ENCODE data around the gene PLEKHA6.

The PLEKHA6 gene

DNA sequence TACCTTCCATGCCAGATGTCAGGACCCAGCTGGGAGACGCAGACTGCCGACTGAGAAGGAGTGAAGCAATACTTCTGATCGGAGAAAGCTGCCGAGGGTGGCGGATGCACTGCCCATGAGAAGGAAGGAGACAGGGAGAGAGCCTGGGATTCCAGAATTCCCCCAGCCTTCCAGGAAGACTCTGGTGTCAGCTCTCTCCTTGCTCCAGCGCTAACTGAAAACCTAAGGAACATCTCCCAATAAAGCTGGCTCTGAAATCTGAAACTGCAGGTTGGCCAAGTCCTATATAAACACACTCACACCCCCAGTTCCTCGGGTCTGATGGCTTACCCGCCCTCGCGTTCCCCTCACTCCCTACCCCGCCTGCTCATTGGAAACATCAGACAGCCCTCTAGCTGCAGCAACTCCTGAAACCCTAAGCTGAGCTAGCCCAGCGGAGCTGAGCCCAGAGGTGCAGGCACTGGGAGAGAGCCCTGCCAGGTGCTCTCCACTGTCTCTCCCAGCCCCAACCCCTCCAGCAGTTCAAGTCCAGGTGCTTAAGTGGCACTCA lies 52.3 kb downstream of the PLEKHA6 start:
- no peak for DNase-seq

DNA sequence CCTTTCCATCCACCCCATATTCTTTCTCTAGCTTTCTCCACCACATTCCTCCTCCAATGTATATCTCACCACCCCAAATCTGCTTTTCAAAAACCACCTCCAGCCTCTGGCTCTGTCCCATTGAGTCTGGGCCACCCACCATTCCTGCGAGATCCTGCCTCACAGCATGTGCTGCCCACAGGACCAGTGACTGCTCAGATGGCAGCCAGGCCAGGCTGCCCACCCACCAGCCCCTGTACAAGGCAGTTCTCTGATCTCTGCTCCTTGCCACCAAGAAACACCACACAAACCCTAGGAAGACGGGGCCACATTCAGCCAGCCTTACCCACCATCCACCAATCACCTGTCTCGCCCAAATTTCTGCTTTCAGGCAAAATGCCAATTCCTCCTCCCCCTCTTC lies 53.7 kb downstream of the PLEKHA6 start:
- no peak for DNase-seq

DNA sequence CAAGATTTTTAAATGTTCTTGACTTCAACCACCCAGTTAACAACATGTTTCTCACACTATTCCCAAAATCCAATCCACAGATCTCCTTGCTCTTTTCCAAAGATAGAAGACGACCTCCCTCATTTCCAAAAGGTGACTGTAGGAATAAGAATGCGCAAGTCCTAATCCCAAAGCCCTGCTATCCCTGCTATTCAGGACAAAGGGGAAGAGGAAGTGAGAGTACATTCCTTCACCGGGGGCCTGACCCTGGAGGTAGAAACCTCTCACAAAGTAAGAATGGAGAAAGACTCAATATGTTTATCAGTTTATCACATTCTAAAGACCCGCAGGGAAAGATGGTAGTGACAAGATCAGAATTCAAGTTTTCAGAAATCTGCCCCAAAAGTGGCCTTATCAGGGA lies 55.7 kb downstream of the PLEKHA6 start:
- DNase-seq = no peak

DNA sequence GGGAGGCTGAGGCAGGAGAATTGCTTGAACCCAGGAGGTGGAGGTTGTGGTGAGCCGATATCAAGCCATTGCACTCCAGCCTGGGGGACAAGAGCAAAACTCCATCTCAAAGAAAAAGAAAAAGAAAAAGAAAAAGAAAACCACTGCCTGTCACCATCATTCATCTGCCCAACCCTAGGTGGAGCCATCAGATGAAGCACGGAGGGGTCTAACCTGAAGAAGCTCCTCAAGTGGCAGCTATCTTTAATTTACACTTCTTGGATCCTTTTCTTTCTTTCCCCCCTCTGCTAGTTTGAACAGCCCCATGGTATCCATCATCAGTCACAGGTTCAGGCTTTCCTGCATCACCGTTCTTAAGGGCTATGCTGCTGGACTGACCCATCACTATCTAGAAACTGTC lies 57.0 kb downstream of the PLEKHA6 start:
- DNase-seq = no peak

DNA sequence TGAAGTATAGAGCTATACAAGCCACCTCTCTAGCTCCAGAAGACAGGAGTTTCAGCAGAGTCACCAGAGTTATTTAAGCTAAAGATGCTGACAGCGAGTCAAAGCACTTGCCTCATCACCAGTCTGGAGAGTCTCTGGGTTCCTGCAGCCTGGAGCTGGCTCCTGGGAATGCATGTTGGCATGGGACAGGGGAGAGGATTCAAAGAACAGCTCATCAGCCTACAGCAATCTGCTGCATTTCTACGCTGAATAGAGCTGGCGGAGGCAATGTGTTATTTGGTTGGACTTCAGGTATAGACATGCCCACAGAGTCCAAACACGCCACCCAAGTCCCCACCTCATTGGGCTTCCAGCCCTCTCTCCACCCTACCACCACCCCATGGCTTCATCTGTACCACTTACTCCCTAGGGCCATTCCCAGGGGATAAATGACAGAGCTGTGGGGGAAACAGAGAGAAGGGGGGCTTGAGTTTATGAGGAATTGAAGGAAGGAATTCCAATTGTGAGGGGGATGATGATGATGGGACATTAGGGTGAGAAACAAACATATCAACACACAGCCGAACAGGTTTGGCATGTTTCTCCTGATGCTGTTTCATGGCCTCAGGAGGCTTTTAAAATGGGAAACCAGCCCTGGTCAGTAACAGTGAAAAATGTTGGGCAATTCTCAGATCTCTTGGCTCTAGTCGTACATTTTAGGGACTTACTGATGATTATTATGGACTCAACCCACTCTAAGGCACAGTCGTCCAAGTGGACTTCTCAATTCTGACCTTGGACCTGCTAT lies 58.4 kb downstream of the PLEKHA6 start:
- DNase-seq = no peak

DNA sequence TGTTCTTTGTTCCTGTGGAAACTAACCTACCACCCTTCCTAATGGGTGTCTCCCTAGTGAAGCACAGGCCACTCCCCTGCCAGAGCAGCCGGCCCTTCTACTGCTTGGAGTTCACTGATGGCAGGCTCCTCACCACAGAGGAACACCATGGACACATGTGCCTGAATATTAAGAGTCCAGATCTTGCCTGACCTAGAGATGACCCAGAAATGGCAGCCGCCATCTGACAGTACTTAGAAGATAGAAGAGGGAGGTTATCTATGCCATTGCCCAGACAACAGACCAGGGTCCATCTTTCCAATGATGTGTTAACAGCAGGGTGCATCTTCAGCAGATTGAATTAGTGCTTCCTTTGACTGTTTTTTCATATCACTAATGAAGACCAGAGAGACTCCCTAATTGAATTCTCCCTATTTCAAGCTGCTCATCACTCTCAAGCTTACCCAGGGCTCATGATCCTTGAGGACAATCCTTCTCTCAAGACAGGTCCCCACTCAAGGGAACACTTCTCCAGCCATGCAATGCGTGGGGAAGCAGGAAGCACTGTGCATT lies 59.8 kb downstream of the PLEKHA6 start:
- no peak for DNase-seq

DNA sequence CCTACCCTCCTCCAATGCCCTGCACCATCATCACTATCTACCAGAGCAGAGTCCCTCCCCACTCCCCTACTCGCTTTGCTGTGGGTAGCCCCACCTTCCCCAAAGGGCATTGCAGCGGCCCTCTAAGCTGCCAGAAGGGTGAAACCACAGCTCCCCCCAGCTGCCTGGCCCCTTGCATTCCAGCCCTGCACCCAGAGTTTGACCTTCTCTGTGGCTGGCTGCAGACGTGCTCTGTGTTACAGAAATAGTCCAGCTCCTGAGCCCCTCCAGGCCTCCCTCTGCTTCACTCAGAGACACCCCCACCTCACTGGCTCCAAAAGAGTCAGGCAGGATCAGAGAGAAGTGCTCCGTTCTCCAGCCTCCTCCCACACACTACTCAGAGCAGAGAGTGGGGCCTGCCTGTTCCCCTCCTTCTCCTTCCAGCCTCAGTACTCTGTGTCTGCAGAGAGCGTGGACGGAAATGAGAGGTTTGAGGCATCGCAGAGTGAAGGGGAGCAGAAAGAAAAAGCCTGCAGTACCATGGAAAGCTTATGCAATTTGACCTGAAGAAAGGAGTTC lies 63.2 kb downstream of the PLEKHA6 start:
- peak; percentile 49 for DNase-seq

DNA sequence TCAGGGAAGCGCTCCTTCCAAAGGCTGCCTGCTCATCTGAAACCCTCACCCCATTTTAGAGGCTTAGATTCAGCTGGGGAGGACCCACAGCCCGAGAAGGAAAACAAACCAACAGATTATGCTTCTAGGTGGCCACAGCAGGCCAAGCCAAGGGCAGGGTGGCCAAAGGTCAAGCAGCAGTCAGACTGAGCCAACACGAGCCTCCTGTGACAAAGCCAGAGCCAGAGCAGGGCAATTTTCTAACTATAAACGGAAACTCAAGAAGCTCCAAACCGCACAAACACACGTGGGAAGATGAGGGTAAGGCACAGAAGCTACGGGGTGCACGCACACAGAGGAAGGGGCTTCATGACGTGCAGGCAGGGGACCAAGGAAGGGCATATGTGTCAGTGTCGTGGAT lies 64.1 kb downstream of the PLEKHA6 start:
- no peak for DNase-seq

DNA sequence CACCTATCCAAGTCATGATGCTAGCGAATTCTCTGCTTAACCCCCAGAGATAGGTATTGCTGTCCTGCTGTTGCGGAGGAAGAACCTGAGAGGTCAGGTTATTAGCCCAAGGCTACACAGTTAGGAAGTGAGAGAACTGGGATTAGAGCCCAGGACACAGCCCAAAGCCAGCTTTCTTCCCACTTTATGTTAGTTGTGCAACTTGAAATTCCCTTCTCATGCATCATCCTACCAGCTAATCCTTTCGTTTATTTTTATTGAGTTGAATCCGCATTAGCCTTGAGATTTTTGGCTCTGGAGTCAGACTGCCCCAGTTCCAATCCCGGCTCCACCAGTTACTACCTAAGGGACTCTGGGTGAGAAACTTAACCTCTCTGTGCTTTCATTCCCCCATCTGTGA lies 65.4 kb downstream of the PLEKHA6 start:
- DNase-seq = no peak

DNA sequence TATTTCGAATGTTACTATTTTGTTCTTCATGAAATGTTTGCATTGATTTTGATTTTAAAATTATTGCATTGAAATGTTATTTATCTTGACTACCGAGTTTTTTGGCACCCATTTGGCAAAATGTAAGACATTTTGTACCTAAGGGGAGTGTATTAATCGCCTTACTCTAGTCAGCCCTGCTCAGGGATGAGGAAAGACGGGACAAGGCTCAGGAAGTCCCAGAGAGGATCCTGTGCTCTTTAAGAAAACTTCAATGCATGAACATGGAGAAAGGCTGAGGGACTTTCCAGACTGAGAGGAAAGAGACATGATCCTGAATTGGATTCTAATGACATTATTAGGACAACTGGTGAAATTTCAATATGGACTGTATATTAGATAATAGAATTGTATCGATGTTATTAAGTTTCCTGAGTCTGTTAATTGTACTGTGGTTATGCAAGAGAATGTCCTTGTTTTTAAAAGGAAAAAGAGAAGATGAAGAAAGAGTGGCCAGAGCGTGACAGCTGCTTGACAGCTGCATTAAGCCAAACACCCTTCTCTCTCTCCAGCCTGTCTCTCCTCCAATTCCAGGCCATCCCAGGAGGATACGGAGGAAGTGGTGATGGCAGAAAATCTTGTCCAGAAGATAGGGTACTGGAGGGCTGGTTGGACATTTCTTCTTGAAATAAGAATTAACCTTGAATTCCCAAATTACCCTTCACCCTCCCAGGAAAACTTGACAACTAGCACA lies 66.0 kb downstream of the PLEKHA6 start:
- no peak for DNase-seq

DNA sequence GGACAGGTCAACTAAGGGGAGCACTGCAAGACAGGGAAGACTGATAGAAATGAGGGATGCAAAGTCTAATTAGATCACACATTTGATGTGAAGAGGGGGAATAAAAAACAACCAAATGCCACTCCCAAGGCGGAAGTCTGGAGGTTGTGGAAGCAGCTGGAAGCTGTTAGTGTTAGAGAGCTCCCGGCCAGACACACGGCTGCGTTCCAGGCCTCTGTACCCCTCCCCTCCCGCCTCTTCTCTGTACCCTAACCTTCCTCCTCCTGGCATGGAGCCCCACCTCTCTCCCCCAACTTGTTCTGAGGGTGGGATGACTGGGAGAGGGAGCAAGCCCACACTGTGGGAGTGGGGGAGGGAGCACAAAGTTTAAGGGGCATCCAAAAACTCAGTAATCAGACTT lies 67.0 kb downstream of the PLEKHA6 start:
- DNase-seq = no peak

DNA sequence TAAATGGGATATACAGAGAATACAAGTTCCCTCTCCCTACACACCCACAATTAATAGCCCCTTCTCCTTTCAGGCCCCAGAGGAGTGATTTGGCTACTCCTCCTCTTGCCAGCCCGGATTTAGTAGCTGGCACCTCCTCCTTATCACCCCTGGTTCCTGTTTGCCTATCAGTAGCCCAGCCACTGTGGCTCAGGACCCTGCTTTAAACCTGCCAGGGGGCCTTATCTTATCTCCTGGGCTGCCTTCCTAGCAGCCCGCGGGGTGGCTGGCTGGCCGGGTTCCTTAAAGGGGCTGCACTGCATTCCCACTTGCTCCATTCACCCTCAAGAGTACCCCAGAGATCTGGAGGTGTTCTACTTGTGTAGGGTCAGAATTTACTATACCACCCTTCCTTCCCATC lies 70.4 kb downstream of the PLEKHA6 start:
- DNase-seq = peak; percentile 81

DNA sequence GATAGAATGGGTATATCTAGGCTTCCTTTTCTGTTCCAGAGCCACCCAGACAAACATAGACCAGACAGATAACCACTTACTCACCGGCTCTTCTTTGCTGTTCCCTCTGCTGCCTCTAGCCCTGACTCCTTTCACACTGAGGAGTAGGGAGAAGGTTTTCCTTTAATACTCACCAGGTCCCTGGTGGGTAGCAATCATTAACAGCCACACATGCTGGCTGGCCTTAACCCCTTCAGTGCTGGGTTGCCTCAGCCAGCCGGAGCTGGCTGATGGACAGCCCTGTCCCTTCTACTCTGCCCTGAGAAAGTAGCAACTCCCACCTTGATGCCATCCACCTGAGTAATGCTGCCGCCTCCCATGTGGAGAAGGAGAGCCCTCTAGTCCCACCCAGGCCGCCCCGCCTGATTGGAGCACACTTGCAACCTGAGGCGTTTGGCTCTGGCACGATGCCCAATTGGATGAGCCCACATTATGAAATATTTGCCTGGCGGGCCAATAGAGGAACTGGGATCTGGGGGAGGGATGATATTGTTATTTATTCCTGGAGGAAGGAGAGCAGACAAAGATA lies 71.6 kb downstream of the PLEKHA6 start:
- peak; percentile 84 for DNase-seq

DNA sequence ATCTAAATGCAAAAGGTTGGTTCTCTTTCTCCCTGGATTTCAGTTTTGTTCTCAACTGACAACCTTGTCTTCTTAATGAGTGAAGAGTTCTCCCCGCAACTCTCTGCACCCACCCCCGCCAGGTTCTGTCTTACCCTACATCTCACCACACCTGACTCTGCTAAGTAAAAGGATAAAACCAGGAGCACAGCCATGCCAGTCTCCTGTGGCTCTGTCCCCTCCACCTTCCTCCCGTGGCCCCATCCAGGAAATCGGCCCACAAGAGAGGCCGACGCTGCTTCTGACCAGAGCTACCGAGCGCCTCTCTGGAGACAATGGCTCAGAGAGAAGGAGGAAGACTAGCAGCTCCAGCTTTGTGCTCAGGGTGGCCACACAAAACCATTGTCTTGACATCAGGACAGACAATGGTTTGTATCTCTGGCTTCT lies 72.2 kb downstream of the PLEKHA6 start:
- DNase-seq = peak; percentile 76

DNA sequence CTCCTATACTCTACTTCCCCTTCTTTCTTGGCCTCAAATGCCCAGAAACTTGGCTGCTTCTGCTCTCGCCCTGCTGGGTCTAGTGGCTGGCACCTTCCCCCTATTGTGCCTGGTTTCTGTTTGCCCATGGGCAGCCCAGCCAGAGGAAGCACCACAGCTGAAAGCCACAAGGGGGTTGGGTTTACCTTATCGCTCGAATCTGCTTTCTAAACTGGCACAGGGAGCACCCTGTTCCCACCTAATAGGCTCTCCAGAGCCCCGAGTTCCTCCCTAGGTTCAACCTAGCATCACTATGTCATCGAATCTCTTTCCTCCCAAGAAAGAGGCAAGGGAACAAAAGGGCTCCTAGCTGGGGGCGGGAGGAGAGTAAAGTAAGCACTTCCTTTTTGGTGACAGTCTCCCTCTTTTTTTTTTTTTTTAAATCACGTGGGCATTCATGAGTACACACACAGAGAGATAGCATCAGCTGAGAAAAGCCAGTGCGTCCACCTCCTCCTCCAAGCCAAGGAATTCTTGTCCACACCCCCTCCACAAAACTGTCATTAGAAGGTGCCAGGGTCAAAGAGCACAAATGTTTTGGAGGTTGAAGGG lies 72.8 kb downstream of the PLEKHA6 start:
- peak; percentile 85 for DNase-seq

DNA sequence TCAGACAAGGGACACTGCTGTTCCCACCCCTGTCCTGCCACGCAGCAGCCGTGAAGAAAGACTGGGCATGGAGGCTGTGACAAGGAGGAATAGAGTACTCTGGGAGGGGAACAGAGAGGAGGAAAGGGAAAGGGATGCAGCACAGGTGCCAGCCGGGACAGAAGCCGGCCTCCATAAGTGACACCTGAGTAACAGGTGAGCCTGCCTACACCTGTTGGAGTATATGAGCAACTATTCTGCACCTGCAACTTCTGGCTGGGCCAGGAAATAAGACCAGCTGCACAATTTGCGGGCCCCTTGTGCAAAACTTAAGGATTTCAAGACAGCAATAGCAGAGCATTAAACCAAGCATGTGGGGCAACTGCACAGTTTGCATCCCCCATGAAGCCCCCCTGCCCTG lies 73.4 kb downstream of the PLEKHA6 start:
- no peak for DNase-seq

DNA sequence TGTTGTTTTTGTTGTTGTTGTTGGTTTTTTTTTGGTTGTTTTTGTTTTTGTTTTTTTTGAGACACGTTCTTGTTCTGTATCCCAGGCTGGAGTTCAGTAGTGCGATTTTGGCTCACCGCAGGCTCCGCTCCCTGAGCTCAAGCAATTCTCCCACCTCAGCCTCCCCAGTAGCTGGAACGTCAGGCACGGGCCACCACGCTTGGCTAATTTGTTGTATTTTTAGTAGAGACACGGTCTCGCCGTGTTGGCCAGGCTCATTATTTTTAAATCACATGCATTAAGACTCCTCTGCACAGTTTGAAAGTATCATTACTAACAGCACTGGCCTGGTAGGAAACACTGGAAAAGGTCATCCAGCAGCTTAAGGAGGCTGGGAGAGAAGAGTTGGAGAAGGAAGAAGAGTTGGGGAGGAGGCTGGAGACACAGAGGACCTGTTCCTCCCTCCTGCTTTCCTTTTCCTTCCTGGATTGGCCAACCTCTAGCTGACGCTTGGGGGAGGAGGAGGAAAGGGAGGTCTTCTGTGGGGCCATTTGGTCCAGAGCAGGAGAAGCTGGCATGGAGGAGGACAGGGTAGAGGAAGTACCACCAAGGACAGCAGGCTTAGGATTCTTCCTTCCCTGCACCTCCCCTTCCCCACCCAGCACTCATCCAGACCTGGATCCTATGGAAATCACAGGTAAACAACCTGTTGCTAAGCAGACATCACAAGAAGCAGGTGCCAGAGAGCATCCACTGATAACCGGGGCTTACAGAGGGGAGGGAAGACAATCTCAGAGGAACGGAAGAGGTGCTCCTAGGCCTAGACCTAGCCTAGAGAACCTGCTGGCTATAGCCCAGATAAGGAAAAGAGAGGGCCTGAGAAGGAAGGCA lies 74.1 kb downstream of the PLEKHA6 start:
- no peak for DNase-seq

DNA sequence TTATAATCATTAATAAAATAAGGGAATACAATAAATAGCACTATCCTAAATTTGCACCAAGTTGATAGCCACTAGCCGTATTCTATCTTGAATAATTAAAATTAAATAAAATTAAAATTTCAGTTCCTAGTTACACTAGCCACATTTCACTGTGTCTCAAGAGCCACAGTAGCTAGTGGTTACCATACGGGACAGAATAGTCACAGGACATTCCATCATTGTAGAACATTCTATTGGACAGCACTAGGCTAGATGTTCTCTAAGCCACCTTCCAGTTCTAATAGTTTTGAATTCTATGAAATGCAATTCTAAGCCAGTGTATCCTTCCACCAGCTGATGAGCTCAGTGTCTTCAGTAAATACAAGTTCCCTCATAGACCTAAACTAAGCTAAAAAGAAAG lies 74.8 kb downstream of the PLEKHA6 start:
- DNase-seq = no peak

DNA sequence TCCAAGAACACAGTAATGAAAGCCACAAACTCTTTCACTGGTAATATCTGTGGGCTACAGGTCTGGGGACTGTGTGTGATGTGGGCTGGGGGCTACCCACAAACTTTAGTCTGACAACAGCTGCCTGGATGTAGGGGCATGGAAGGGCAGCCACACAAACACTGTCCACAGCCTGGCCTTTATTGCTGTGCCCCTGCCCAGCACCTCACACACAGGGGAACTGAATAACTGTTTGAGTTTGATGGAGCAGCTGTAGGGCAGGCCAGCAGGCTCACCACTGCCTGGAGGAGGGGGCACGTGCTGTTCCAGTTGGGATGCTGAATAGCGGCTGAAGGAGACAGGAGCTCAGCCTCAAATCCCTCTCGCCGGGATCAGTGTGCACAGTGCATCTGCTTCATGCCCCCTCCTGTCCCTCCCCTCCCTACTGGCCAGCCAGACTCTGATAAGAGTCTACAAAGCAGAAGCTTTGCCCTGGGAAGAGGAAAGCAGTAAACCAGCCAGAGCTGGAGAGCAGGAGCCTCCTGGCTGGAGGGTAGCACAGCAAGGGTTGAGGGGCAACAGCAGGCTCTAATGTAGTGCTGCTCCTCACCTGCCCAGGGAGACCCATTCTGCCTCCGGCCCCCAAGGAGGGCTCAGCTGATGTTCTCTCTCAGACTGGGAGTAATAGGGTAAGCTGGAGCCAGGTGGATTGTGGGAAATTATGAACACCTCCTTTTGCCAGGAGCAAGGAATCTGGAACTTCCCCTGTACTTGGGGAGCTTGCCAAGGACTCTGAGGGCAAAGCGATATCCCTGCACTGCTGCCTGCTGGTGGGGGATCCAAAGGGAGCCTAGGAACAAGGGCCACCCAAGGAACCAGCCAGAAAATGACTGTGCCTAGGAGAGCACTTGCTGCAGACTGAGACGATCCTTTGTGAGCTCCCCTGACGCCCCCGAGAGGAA lies 75.7 kb downstream of the PLEKHA6 start:
- peak; percentile 54 for DNase-seq

DNA sequence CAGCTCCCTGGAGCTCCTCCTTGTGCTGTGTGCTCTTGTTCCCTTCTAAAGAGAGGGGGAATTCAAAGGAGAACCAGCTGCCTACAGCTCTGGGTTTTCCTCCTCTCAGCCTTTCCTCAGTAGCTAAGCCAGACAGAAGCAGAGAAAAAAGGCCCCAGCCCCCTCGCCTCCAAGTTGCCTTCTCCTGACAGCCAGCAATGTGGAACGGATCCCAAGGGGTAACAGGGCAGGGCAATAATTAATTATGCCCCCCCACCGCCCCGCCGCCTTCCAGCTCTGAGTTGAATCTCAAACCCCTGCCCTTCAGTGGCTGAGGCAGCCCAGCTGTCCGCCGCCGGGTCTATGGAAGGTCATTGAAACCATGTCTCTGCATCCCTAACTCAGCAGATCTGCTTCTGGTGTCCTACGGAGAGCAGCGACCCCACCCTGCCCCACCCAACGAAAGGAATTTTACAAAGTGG lies 76.9 kb downstream of the PLEKHA6 start:
- no peak for DNase-seq

Data from OCI-M1 (cell line).